ENCODE measurements around the gene TMEM82.

Gene TMEM82

DNA sequence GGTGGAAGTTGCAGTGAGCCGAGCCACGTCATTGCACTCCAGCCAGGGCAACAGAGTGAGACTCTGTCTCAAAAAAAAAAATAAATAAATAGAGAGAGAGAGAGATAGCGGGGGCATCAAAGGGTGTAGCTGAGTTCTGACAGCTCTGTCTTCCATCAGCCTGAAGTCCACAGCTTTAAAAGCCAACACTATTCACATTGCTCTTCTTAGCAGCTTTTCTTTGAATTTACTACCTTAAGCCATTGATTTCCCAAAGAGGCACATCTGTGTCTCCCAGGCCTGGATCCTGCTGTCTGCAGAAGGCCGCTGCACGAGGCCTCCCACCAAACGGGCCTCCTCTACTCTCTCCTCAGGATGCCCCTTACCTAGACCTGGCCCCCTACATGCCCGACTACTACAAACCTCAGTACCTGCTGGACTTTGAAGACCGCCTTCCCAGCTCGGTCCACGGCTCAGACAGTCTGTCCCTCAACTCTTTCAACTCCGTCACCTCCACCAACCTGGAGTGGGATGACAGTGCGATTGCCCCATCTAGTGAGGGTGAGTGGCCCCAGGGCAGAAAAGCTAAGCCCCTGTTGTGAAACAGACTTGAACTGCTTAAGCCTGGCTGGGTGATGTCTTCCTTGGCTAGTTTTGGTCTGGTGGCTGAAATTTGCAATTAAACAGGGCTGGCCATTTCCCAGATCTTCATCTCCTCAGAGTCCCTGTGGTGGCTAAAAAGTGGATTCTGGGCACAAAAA, 22.7 kb upstream of the TMEM82 start:
- no peak for TF ChIP-seq EP300 (IDR thresholded peaks at IDR 0.05; ENCODE audit: borderline replicate concordance)
- no peak for TF ChIP-seq TEAD4 (IDR thresholded peaks at IDR 0.05)
- TF ChIP-seq CEBPB (IDR thresholded peaks at IDR 0.05), result no peak
- TF ChIP-seq NFIC (IDR thresholded peaks at IDR 0.05), result no peak
- TF ChIP-seq TAF1 (IDR thresholded peaks at IDR 0.05; ENCODE audit: low read depth), result no peak
- TF ChIP-seq, protein P1, sequence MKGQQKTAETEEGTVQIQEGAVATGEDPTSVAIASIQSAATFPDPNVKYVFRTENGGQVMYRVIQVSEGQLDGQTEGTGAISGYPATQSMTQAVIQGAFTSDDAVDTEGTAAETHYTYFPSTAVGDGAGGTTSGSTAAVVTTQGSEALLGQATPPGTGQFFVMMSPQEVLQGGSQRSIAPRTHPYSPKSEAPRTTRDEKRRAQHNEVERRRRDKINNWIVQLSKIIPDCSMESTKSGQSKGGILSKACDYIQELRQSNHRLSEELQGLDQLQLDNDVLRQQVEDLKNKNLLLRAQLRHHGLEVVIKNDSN (IDR thresholded peaks at IDR 0.05), result no peak
- TF ChIP-seq ZBTB7A (IDR thresholded peaks at IDR 0.05; ENCODE audit: low read depth), result no peak
- no peak for TF ChIP-seq CREB1 (IDR thresholded peaks at IDR 0.05; ENCODE audit: low read depth)
- TF ChIP-seq, protein P2, sequence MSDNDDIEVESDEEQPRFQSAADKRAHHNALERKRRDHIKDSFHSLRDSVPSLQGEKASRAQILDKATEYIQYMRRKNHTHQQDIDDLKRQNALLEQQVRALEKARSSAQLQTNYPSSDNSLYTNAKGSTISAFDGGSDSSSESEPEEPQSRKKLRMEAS (IDR thresholded peaks at IDR 0.05), result no peak
- no peak for TF ChIP-seq YY1 (IDR thresholded peaks at IDR 0.05; ENCODE audit: low read depth)
- no peak for TF ChIP-seq FOXM1 (IDR thresholded peaks at IDR 0.05; ENCODE audit: borderline replicate concordance, low read depth)
- TF ChIP-seq EGR1 (IDR thresholded peaks at IDR 0.05), result no peak

DNA sequence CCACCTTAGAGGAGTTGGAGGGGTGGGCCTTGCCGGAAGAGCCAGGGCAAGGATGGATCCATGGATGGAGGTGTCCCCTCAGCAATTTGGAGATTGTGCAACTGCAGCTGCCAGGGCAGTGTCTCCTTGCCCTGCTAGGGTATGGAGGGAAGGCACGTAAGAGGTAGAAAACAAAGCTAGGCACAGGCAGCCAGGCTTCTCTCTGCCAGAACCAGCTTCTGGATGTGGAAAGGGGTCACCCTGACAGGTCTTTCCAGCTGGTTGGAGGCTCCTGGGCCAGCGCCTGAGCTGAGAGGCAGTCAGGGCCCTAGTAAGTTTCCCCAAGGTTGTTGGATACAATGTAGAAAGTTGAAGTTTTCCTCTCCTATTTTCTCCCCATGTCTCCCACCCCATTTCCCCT, 21.4 kb upstream of the TMEM82 start:
- no peak for TF ChIP-seq NFIC (IDR thresholded peaks at IDR 0.05)
- TF ChIP-seq TAF1 (IDR thresholded peaks at IDR 0.05; ENCODE audit: low read depth), result no peak
- TF ChIP-seq, protein P2 (IDR thresholded peaks at IDR 0.05), result no peak

DNA sequence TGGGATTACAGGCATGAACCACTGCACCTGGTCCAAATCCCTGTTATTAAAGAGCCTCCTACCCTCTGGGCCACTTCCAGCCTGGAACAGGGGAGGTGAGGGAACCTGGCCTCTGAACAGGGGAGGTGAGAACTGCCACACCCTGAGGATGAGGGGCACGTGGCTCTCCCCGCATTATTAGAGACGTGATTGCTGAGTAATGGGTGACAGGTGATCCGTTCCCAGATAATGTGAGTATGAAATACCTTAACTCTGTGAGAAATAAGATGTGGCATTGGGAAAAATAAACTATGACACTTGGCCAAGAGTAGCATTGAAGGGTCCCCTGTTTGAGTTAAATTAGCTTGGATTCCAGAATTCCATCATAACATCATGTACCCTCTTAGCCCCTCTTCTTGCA, 19.9 kb upstream of the TMEM82 start:
- TF ChIP-seq YY1 (IDR thresholded peaks at IDR 0.05; ENCODE audit: low read depth) (no peak), FOXM1 (IDR thresholded peaks at IDR 0.05; ENCODE audit: borderline replicate concordance, low read depth) (no peak), TEAD4 (IDR thresholded peaks at IDR 0.05) (no peak), NFIC (IDR thresholded peaks at IDR 0.05) (no peak), CREB1 (IDR thresholded peaks at IDR 0.05; ENCODE audit: low read depth) (no peak), TCF12 (IDR thresholded peaks at IDR 0.05; ENCODE audit: low read depth) (no peak), RAD21 (IDR thresholded peaks at IDR 0.05; ENCODE audit: low read depth) (no peak), CEBPB (IDR thresholded peaks at IDR 0.05) (no peak), EGR1 (IDR thresholded peaks at IDR 0.05) (no peak), TAF1 (IDR thresholded peaks at IDR 0.05; ENCODE audit: low read depth) (no peak), EP300 (IDR thresholded peaks at IDR 0.05; ENCODE audit: borderline replicate concordance) (no peak), ZBTB7A (IDR thresholded peaks at IDR 0.05; ENCODE audit: low read depth) (no peak)
- TF ChIP-seq, protein P3, sequence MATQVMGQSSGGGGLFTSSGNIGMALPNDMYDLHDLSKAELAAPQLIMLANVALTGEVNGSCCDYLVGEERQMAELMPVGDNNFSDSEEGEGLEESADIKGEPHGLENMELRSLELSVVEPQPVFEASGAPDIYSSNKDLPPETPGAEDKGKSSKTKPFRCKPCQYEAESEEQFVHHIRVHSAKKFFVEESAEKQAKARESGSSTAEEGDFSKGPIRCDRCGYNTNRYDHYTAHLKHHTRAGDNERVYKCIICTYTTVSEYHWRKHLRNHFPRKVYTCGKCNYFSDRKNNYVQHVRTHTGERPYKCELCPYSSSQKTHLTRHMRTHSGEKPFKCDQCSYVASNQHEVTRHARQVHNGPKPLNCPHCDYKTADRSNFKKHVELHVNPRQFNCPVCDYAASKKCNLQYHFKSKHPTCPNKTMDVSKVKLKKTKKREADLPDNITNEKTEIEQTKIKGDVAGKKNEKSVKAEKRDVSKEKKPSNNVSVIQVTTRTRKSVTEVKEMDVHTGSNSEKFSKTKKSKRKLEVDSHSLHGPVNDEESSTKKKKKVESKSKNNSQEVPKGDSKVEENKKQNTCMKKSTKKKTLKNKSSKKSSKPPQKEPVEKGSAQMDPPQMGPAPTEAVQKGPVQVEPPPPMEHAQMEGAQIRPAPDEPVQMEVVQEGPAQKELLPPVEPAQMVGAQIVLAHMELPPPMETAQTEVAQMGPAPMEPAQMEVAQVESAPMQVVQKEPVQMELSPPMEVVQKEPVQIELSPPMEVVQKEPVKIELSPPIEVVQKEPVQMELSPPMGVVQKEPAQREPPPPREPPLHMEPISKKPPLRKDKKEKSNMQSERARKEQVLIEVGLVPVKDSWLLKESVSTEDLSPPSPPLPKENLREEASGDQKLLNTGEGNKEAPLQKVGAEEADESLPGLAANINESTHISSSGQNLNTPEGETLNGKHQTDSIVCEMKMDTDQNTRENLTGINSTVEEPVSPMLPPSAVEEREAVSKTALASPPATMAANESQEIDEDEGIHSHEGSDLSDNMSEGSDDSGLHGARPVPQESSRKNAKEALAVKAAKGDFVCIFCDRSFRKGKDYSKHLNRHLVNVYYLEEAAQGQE (IDR thresholded peaks at IDR 0.05; ENCODE audit: low read depth), result no peak
- TF ChIP-seq, protein P1 (IDR thresholded peaks at IDR 0.05), result no peak
- TF ChIP-seq, protein P2 (IDR thresholded peaks at IDR 0.05), result no peak

DNA sequence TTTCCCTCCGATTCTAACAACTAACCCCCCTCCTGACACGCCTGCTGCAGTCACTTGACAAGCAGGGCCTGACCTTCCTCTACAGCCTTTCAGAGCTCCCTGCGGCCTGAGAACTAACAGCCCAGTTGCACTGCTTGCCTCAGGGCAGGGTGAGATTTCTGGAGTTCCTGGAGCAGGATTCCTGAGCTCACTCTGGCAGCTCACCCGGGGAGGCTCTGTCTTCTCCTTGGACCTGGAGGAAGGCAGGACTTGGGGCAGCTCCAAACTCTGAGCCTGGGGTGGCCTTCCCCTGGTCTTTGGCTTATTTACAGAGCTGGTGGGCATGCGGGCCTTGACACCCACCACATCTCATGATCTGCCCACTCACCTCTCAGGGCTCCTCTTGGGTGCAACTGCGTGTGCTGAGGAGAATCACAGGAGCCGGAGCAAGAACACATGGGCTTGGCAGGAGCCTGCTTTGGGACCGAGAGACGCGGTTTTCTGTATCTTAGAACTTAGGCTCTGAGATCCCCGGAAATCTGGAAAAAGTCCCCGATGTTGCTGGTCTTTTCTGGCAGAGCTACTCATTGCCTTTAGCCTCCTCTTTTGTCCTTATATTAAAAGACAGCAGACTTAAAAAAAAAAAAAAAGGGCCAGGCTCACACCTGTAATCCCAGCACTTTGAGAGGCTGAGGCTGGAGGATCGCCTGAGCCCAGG, 19.3 kb upstream of the TMEM82 start:
- TF ChIP-seq NFIC (IDR thresholded peaks at IDR 0.05) (no peak), CREB1 (IDR thresholded peaks at IDR 0.05; ENCODE audit: low read depth) (no peak)
- TF ChIP-seq, protein P3 (IDR thresholded peaks at IDR 0.05; ENCODE audit: low read depth), result no peak

DNA sequence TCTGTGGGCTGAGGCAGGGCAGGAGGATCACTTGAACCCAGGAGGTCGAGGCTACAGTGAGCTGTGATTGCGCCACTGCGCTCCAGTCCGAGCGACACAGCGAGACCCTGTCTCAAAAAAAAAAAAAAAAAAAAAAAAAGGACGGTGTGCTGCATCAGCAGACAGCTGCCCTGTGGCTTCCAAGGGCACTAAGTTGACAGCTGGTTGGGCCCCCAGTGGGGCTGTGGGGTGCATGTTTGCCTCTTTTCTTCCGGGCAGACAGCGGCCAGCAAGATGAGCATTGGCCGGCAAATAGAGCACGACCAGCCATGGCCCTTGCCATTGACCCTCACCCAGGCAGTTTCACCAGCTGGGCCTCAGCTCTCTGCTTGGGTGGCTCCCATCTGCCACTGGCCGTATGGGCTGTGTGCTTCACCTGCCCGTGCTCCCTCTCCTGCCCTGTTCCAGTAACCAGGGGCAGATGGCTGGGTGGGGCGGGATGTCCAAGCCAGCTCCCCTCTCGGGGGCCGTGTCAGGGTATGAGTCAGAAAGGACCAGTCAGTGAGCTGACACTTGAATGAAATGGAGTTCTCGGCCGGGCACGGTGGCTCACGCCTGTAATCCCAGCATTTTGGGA, 18.6 kb upstream of the TMEM82 start:
- TF ChIP-seq, protein P2 (IDR thresholded peaks at IDR 0.05), result no peak
- no peak for TF ChIP-seq CEBPB (IDR thresholded peaks at IDR 0.05)
